Gastrocnemius medialis (tissue), 4 donors: ENCODE data around the gene ARHGEF26.

Experiments
- POLR2A ChIP-seq, 2 donors: fragments of 450-650 bp; IDR thresholded peaks; one replicate each; pipeline ENCODE4 v1.6.1; 2017; ENCODE audit warnings: antibody characterized with exemption in 2 of 2, mild to moderate bottlenecking in 2 of 2, moderate library complexity in 2 of 2
- TF ChIP-seq, protein P1 (sequence below), 5 experiments: fragments of 450-650 bp in 3 of 5; fragments of 200-600 bp in 2 of 5; sonication (generic) in 2 of 5; IDR thresholded peaks in 4 of 5; conservative IDR thresholded peaks in 1 of 5; 1 replicate in 4 of 5; 2 replicates in 1 of 5; pipeline ENCODE4 v1.5.1; 2016 to 2019; ENCODE audit warnings: antibody characterized with exemption in 5 of 5, mild to moderate bottlenecking in 3 of 5, moderate library complexity in 3 of 5

DNA sequence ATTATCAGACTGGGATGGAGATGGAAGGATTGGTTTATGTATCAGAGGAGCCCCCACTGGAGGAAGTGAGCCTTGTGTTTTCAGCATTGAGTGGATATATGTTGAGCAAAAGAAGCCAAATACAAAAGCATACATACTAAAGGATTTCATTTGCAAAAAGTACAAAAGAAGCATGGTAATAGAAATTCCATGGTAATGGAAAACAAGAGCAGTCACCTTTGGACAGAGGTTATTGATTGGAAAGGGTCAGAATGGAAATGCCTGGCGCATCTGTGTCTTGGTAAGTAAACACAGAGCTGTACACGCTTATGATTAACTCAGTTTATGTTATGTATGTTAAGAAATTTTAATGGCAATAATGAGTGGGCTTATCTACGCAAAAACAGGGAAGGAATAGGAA is 130.4 kb downstream of the ARHGEF26 start:
- no peak for TF ChIP-seq POLR2A (IDR thresholded peaks at IDR 0.05)
- TF ChIP-seq, protein P1, sequence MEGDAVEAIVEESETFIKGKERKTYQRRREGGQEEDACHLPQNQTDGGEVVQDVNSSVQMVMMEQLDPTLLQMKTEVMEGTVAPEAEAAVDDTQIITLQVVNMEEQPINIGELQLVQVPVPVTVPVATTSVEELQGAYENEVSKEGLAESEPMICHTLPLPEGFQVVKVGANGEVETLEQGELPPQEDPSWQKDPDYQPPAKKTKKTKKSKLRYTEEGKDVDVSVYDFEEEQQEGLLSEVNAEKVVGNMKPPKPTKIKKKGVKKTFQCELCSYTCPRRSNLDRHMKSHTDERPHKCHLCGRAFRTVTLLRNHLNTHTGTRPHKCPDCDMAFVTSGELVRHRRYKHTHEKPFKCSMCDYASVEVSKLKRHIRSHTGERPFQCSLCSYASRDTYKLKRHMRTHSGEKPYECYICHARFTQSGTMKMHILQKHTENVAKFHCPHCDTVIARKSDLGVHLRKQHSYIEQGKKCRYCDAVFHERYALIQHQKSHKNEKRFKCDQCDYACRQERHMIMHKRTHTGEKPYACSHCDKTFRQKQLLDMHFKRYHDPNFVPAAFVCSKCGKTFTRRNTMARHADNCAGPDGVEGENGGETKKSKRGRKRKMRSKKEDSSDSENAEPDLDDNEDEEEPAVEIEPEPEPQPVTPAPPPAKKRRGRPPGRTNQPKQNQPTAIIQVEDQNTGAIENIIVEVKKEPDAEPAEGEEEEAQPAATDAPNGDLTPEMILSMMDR (IDR thresholded peaks at IDR 0.05 in 4 of 5, conservative IDR thresholded peaks at IDR 0.05 in 1 of 5): no peak
